ENCODE data around the gene ZNF362. TPM values are rescaled to one million over a fixed set of nuclear protein-coding genes. Genes with fewer than 3 reads are reported as not detected.
A peak's percentile ranks its signal among the peaks of the same experiment; 100 is the strongest.

Gene ZNF362
- total and polyA plus RNA-seq, 2 of the 13 experiments (the other 11 are each of a cell fraction or from before 2014, with no cell fraction given), result 8.3 to 14.2 TPM

- TF ChIP-seq ZNF350 (CRISPR knock-in tag; IDR thresholded peaks at IDR 0.05; ENCODE audit: borderline replicate concordance, low read depth) (peak; percentile 42; the same call in 1 of the 2 replicates), SIX1 (CRISPR knock-in tag; IDR thresholded peaks at IDR 0.05; ENCODE audit: borderline replicate concordance) (no peak), HOXA5 (CRISPR knock-in tag; IDR thresholded peaks at IDR 0.05) (no peak), ZNF501 (CRISPR knock-in tag; IDR thresholded peaks at IDR 0.05) (peak; percentile 43; the same call in 1 of the 2 replicates), TFDP2 (CRISPR knock-in tag; IDR thresholded peaks at IDR 0.05) (no peak), POLR2AphosphoS2 (IDR thresholded peaks at IDR 0.05; ENCODE audit: low read depth, low read length) (no peak), CEBPB (IDR thresholded peaks at IDR 0.05; ENCODE audit: borderline replicate concordance, low read depth, low read length) (no peak), IKZF5 (CRISPR knock-in tag; IDR thresholded peaks at IDR 0.05) (0 out of 2 replicates have a peak, but pooled peaks have one; percentile 22), HNRNPH1 (optimal IDR thresholded peaks at IDR 0.05; ENCODE audit: low read depth, low read length) (no peak), CCAR2 (optimal IDR thresholded peaks at IDR 0.05; ENCODE audit: low read depth, low read length) (no peak), ZNF180 (CRISPR knock-in tag; IDR thresholded peaks at IDR 0.05; ENCODE audit: borderline replicate concordance, low read depth) (no peak), SIN3A (IDR thresholded peaks at IDR 0.05; ENCODE audit: borderline replicate concordance, low read depth, low read length) (no peak), BCL6 (CRISPR knock-in tag; IDR thresholded peaks at IDR 0.05) (no peak), ZFY (CRISPR knock-in tag; IDR thresholded peaks at IDR 0.05) (peak; percentile 77), ZSCAN21 (CRISPR knock-in tag; IDR thresholded peaks at IDR 0.05; ENCODE audit: borderline replicate concordance) (no peak), ZNF513 (CRISPR knock-in tag; conservative IDR thresholded peaks at IDR 0.05) (no peak), ARID3A (IDR thresholded peaks at IDR 0.05; ENCODE audit: low read depth, low read length) (no peak), KDM3A (CRISPR knock-in tag; IDR thresholded peaks at IDR 0.05; ENCODE audit: low read depth) (no peak), ZNF543 (CRISPR knock-in tag; IDR thresholded peaks at IDR 0.05) (no peak), BRCA1 (CRISPR knock-in tag; IDR thresholded peaks at IDR 0.05) (no peak), ZNF343 (CRISPR knock-in tag; IDR thresholded peaks at IDR 0.05) (no peak)
Measured at GRCh38 chr1:33255347-33256220, 708 bp upstream of the ZNF362 start (continued).

Data from HepG2 (cell line).